K562 (cell line): Measurements from ENCODE around the gene MAD1L1. TPM values are rescaled to one million over a fixed set of nuclear protein-coding genes. Genes with fewer than 3 reads are reported as not detected.

ENCODE experiments used
- ATAC-seq: fragments of 200-7000 bp; cut with Tn5 transposase; 3 replicates; pipeline ENCODE4 v1.9.1; 2020; ENCODE audit warnings: moderate library complexity
- BruUV-seq: library from RNA; stranded (reverse); fragments of 400-500 nt; replicated peaks from 2 replicates; lab custom pipeline; 2021; lab: Mats Ljungman, UMichigan
- CTCF ChIA-PET: fragments of 300-600 bp; formaldehyde crosslinking; extraction: SDS; loops from one replicate; lab custom pipeline; 2021; ENCODE audit warnings: low intra/inter-chr PET ratio; lab: Yijun Ruan, JAX
- POLR2A ChIA-PET: fragments of 300-600, 350-650 bp; sonication (Branson Sonifier 250); formaldehyde crosslinking; extraction: SDS; loops from one replicate; lab custom pipeline; 2021; ENCODE audit warnings: antibody characterized with exemption, inconsistent platforms; lab: Yijun Ruan, JAX
- DNase-seq, 4 experiments: peaks; one replicate each; pipeline versions ENCODE4 v3.0.0 to v3.0.0-alpha.2; 2011 to 2018; ENCODE audit warnings: low spot score in 3 of 4, mixed read lengths in 3 of 4; ENCODE audit errors: extremely low read depth in 1 of 4
- FAIRE-seq: peaks from 2 replicates; lab custom pipeline; 2011; peaks lifted over from hg19 to GRCh38; lab: Jason Lieb, UNC
- H2AFZ ChIP-seq: 2 replicates; pipeline ENCODE4 v1.6.0; 2011; ENCODE audit warnings: low read depth, low read length, control low read depth, inconsistent platforms
- H3K27ac ChIP-seq: fragments of 200-600 bp; 3 replicates; pipeline ENCODE4 v1.8.0; 2011; ENCODE audit warnings: low read depth, mild to moderate bottlenecking, control low read depth, inconsistent platforms, low read length, moderate library complexity, mixed read lengths; ENCODE audit errors: extremely low read depth
- H3K27me3 ChIP-seq, 2 experiments: fragments of 300-600 bp in 1 of 2; 2 replicates in 1 of 2; 3 replicates in 1 of 2; pipeline versions ENCODE4 v1.6.0 to v1.8.0; 2011; ENCODE audit warnings: inconsistent platforms in 2 of 2, low read length in 2 of 2, mild to moderate bottlenecking in 1 of 2, mixed read lengths in 1 of 2, moderate library complexity in 1 of 2; ENCODE audit not compliant: control insufficient read depth in 2 of 2, insufficient read depth in 2 of 2
- H3K36me3 ChIP-seq: fragments of 300-600 bp; 3 replicates; pipeline ENCODE4 v1.8.0; 2011; ENCODE audit warnings: mild to moderate bottlenecking, low read length, inconsistent platforms; ENCODE audit not compliant: control insufficient read depth, insufficient read depth
- H3K4me1 ChIP-seq, 2 experiments: fragments of 200-600 bp in 1 of 2; replicated peaks in 1 of 2; 2 replicates in 1 of 2; 3 replicates in 1 of 2; pipeline versions ENCODE4 v1.5.1 to v1.8.0; 2011; ENCODE audit warnings: inconsistent platforms in 2 of 2, low read length in 2 of 2, mild to moderate bottlenecking in 1 of 2, mixed read lengths in 1 of 2, moderate library complexity in 1 of 2; ENCODE audit not compliant: control insufficient read depth in 2 of 2, insufficient read depth in 2 of 2
- H3K4me2 ChIP-seq: 2 replicates; pipeline ENCODE4 v1.6.1; 2011; ENCODE audit warnings: low read length, control low read depth, inconsistent platforms, mixed read lengths; ENCODE audit not compliant: insufficient read depth
- H3K4me3 ChIP-seq: fragments of 200-600 bp; sonication (generic), shearing (Covaris generic); 2 replicates; pipeline ENCODE4 v1.5.1; 2016; ENCODE audit warnings: control low read depth, inconsistent platforms
- H3K79me2 ChIP-seq: fragments of 200-600 bp; 3 replicates; pipeline ENCODE4 v1.8.0; 2011; ENCODE audit warnings: low read length, inconsistent platforms; ENCODE audit not compliant: control insufficient read depth, insufficient read depth
- H3K9ac ChIP-seq, 2 experiments: 2 replicates each; pipeline versions ENCODE4 v1.6.0 to v1.6.1; 2011; ENCODE audit warnings: low read depth in 2 of 2, low read length in 2 of 2, control low read depth in 1 of 2, inconsistent platforms in 1 of 2, mild to moderate bottlenecking in 1 of 2, mixed read lengths in 1 of 2; ENCODE audit not compliant: insufficient read depth in 1 of 2
- H3K9me1 ChIP-seq: one replicate; pipeline ENCODE4 v1.6.0; 2011; ENCODE audit warnings: inconsistent platforms, mild to moderate bottlenecking, low read length, moderate library complexity; ENCODE audit not compliant: control insufficient read depth, insufficient read depth
- H3K9me3 ChIP-seq: replicated peaks from 2 replicates; pipeline ENCODE4 v1.5.1; 2011; ENCODE audit warnings: low read depth, low read length, inconsistent platforms; ENCODE audit not compliant: control insufficient read depth, insufficient read depth
- H4K20me1 ChIP-seq: replicated peaks from 2 replicates; pipeline ENCODE4 v1.6.1; 2011; ENCODE audit warnings: low read length, inconsistent platforms, mixed read lengths; ENCODE audit not compliant: control insufficient read depth, insufficient read depth
- C11orf30 ChIP-seq: fragments of 450-650 bp; IDR thresholded peaks from 2 replicates; pipeline ENCODE4 v1.6.1; 2016; ENCODE audit warnings: low read depth, mild to moderate bottlenecking
- CREBBP ChIP-seq: IDR thresholded peaks from one replicate; pipeline ENCODE4 v1.6.1; 2012; ENCODE audit warnings: low read depth, mild to moderate bottlenecking, control low read depth, inconsistent platforms, low read length
- ETS2 ChIP-seq: IDR thresholded peaks from 2 replicates; pipeline ENCODE4 v1.6.1; 2016; ENCODE audit warnings: borderline replicate concordance, missing genetic modification characterization, mild to moderate bottlenecking, moderate library complexity, missing compliant biosample characterization; ENCODE audit not compliant: poor library complexity, severe bottlenecking
- EWSR1 ChIP-seq: fragments of 450-650 bp; IDR thresholded peaks from 2 replicates; pipeline ENCODE4 v1.6.1; 2018; ENCODE audit warnings: borderline replicate concordance, mild to moderate bottlenecking, low read depth, moderate library complexity; ENCODE audit not compliant: partially characterized antibody
- GABPA ChIP-seq: fragments of 200-800 bp; sonication (Bioruptor generic); conservative IDR thresholded peaks from 2 replicates; pipeline ENCODE4 v1.6.1; 2016; ENCODE audit warnings: low read depth, missing genetic modification characterization, missing compliant biosample characterization
- KDM2B ChIP-seq: fragments of 250-450 bp; sonication (Bioruptor Pico); IDR thresholded peaks from 2 replicates; pipeline ENCODE4 v1.8.0; 2021; ENCODE audit warnings: mild to moderate bottlenecking, moderate library complexity
- L3MBTL2 ChIP-seq: fragments of 450-650 bp; IDR thresholded peaks from 2 replicates; pipeline ENCODE4 v1.6.1; 2016; ENCODE audit warnings: mild to moderate bottlenecking, moderate library complexity
- MAFF ChIP-seq: IDR thresholded peaks from 2 replicates; pipeline ENCODE4 v1.6.1; 2012; ENCODE audit warnings: low read length, improper control_type of control experiment
- MCM3 ChIP-seq: fragments of 450-650 bp; IDR thresholded peaks from 2 replicates; pipeline ENCODE4 v1.6.1; 2016
- MTA1 ChIP-seq: fragments of 450-650 bp; IDR thresholded peaks from 2 replicates; pipeline ENCODE4 v1.6.1; 2017; ENCODE audit warnings: borderline replicate concordance
- NEUROD1 ChIP-seq: fragments of 150-350 bp; IDR thresholded peaks from 2 replicates; pipeline ENCODE4 v1.6.1; 2014; ENCODE audit warnings: borderline replicate concordance, low read length, low read depth; ENCODE audit not compliant: partially characterized antibody
- OTX1 ChIP-seq: fragments of 450-650 bp; formaldehyde crosslinking; IDR thresholded peaks from 2 replicates; pipeline ENCODE4 v1.4.0; 2022; ENCODE audit warnings: mild to moderate bottlenecking
- RNF2 ChIP-seq: sonication (generic); IDR thresholded peaks from 2 replicates; pipeline ENCODE4 v1.6.1; 2016
- SAP30 ChIP-seq: fragments of 200-600 bp; sonication (generic); IDR thresholded peaks from 2 replicates; pipeline ENCODE4 v1.6.1; 2012; ENCODE audit warnings: borderline replicate concordance, low read depth, mild to moderate bottlenecking, moderate library complexity, low read length, control low read depth, inconsistent platforms; ENCODE audit not compliant: insufficient read depth, poor library complexity, severe bottlenecking
- TCF7L2 ChIP-seq: fragments of 150-350 bp; IDR thresholded peaks from 2 replicates; pipeline ENCODE4 v1.6.1; 2016; ENCODE audit warnings: low read depth, mild to moderate bottlenecking, low read length, moderate library complexity
- TEAD1 ChIP-seq, 2 experiments: fragments of 450-650 bp in 1 of 2; sonication (generic) in 1 of 2; formaldehyde crosslinking; IDR thresholded peaks; 2 replicates each; pipeline versions ENCODE4 v1.4.0 to v1.8.0; 2020 to 2022; ENCODE audit warnings: mild to moderate bottlenecking in 2 of 2, missing genetic modification reagents in 1 of 2
- ZBTB5 ChIP-seq: fragments of 450-650 bp; IDR thresholded peaks from 2 replicates; pipeline ENCODE4 v1.6.1; 2017; ENCODE audit warnings: antibody characterized with exemption
- ZNF140 ChIP-seq: fragments of 250-450 bp; sonication (Bioruptor Pico); IDR thresholded peaks from 2 replicates; pipeline ENCODE4 v1.8.0; 2021; ENCODE audit warnings: moderate library complexity, mild to moderate bottlenecking, inconsistent platforms
- ZNF239 ChIP-seq: fragments of 250-450 bp; sonication (Bioruptor Pico); IDR thresholded peaks from 2 replicates; pipeline ENCODE4 v1.4.0; 2020; ENCODE audit warnings: mild to moderate bottlenecking
- ZNF282 ChIP-seq: sonication (generic); formaldehyde crosslinking; IDR thresholded peaks from 2 replicates; pipeline ENCODE4 v1.8.1; 2023; ENCODE audit warnings: missing genetic modification reagents
- ZNF699 ChIP-seq: fragments of 250-450 bp; sonication (Bioruptor Pico); IDR thresholded peaks from 2 replicates; pipeline ENCODE4 v1.8.0; 2021; ENCODE audit warnings: mild to moderate bottlenecking, moderate library complexity; ENCODE audit not compliant: insufficient replicate concordance
- WGBS: fragments of 100-300 bp; shearing (Covaris generic); methylation state at CpG from one replicate; pipeline ENCODE4 v1.1.6; 2016; ENCODE audit warnings: low coverage, mixed read lengths; ENCODE audit not compliant: insufficient coverage; ENCODE audit errors: missing lambda C conversion rate; 5-methylcytosine and 5-hydroxymethylcytosine counted together
- in situ Hi-C: fragments of 300-500 bp; cut with MboI; formaldehyde crosslinking; loops from 4 replicates; pipeline ENCODE4 v1.15.0; 2018; ENCODE audit warnings: inconsistent platforms, mixed read lengths
- intact Hi-C: fragments of 100-400 bp; cut with micrococcal nuclease; formaldehyde crosslinking; loops from 2 replicates; pipeline ENCODE4 v1.14.2; 2022
- polyA plus RNA-seq, 8 experiments: library from polyadenylated mRNA; depleted of rRNA in 4 of 8; stranded (reverse) in 5 of 8; unstranded in 3 of 8; fragments of >200 nt; fragmentation: Nextera tagmentation in 2 of 8; fragmentation: Illumina TruSeq in 1 of 8; extraction: Ambion mirVana in 2 of 8; extraction: Trizol in 1 of 8; gene quantifications; 2 replicates each; pipeline versions ENCODE4 v1.2.1 to v1.2.3, GENCODE V29; 2011 to 2014; ENCODE audit warnings: inconsistent platforms in 1 of 8, missing spikeins in 1 of 8
- total RNA-seq, 7 experiments: library from RNA; depleted of rRNA in 6 of 7; stranded (reverse); fragments of >200 nt in 6 of 7; fragmentation: Illumina TruSeq in 2 of 7; extraction: Trizol in 2 of 7; gene quantifications; 2 replicates each; pipeline versions ENCODE4 v1.2.1 to v1.2.3, GENCODE V29; 2011 to 2021; ENCODE audit warnings: low replicate concordance in 1 of 7

The MAD1L1 gene
- total and polyA plus RNA-seq, 9 of the 15 experiments (the other 6 are each of a cell fraction or from before 2014, with no cell fraction given): 1.7 to 89.7 (median 18.0) TPM

GRCh38 chr7:1933066-1933750, 299.5 kb downstream of the MAD1L1 start (continued):
- TF ChIP-seq NEUROD1 (no peak), ZBTB5 (no peak), ZNF140 (CRISPR knock-in tag) (no peak), CREBBP (no peak), MCM3 (no peak), KDM2B (CRISPR knock-in tag) (no peak)

- Histone ChIP-seq H3K9ac (no peak overlapping the region), H3K27me3 (no peaks in the 10 kb centered on the region), H2AFZ (no peak overlapping the region), H3K9me3 (peaks cover 2% of the 10 kb centered on the region; the same call in 1 of the 2 replicates), H3K9me1 (no peaks in the 10 kb centered on the region), H3K27ac (no peak overlapping the region), H3K4me1 (peaks cover 2 to 13% of the 10 kb centered on the region in 2 experiments; a peak in 2 of 5 replicates), H4K20me1 (no peaks in the 10 kb centered on the region), H3K79me2 (no peaks in the 10 kb centered on the region), H3K4me2 (no peak overlapping the region), H3K36me3 (no peaks in the 10 kb centered on the region), H3K4me3 (no peak overlapping the region)
- TF ChIP-seq TCF7L2 (no peak), OTX1 (no peak), RNF2 (no peak), TEAD1 (CRISPR knock-in tag; IDR thresholded peaks at IDR 0.05) (no peak), L3MBTL2 (no peak), EWSR1 (no peak), ZNF239 (CRISPR knock-in tag) (no peak), C11orf30 (no peak), MTA1 (no peak), ZNF282 (CRISPR knock-in tag) (no peak), ZNF699 (CRISPR knock-in tag) (no peak), GABPA (tag) (no peak), ETS2 (tag) (no peak), MCM3 (no peak), SAP30 (no peak), MAFF (no peak)
- CTCF ChIA-PET: no interaction called here
- in situ Hi-C loops (no loop called here), intact Hi-C loops (no loop called here)
- POLR2A ChIA-PET: no interaction called here
- no TSS peak for BruUV-seq
- no peak for FAIRE-seq
- 97% methylated on average over 7 of the region's 9 CpGs for WGBS
- DNase-seq: no peak
- no peak for ATAC-seq
Observed at GRCh38 chr7:1931951-1932270, 300.8 kb downstream of the MAD1L1 start.
